Measurements from ENCODE around the gene ANXA11. TPM values are rescaled to one million over a fixed set of nuclear protein-coding genes. Genes with fewer than 3 reads are reported as not detected.

ANXA11 gene
- polyA plus RNA-seq, 1 experiment: 161 TPM

DNA sequence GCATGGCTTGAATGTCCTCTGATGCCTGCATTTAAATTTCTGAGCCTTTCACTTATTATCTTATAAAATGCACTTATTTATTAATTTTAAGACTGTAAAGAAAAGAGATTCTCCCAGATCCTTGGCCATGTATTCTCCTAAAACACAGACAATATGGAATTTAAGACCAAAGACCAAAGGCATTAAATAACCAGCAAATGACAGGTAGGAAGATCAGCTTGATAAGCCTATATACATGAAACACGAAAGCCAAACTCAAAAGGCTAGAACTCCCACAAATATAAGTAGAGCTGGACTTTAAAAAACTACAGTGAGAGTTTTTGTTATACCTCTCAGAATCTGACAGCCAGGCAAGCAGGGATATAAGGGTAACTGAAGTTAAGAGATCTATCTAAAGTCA, 5.1 kb downstream of the ANXA11 start:
- Histone ChIP-seq H3K9me3 (ENCODE audit: control insufficient read depth, insufficient read depth, low read length) (no peaks in the 10 kb centered on the region), H3K4me3 (ENCODE audit: low read depth, low read length) (no peak overlapping the region), H3K27ac (ENCODE audit: low read depth, low read length) (peak overlapping the region; percentile 11), H3K27me3 (ENCODE audit: control insufficient read depth, insufficient read depth, low read length) (no peaks in the 10 kb centered on the region)
- POLR2A ChIA-PET: interaction anchor here (1.3 kb wide), 1 partner anchor 16 kb away, joined by 4 read pairs; no protein-coding TSS in a partner anchor
- CTCF ChIA-PET: interaction anchor here (1.0 to 1.3 kb wide), 3 partner anchors 13 to 42 kb away, joined by 3 to 7 read pairs (median 3); no protein-coding TSS in a partner anchor
- DNase-seq (ENCODE audit: low read depth, low spot score): no peak
- TF ChIP-seq CTCF (IDR thresholded peaks at IDR 0.05; ENCODE audit: low read depth, low read length): no peak

- ChIA-PET CTCF (interaction anchor here (1.0 to 1.3 kb wide), 3 partner anchors 12 to 42 kb away, joined by 3 to 7 read pairs (median 3); no protein-coding TSS in a partner anchor), POLR2A (interaction anchor here (1.3 kb wide), 1 partner anchor 16 kb away, joined by 4 read pairs; no protein-coding TSS in a partner anchor)
- peak; percentile 31; the same call in 1 of the 2 replicates for TF ChIP-seq CTCF (IDR thresholded peaks at IDR 0.05; ENCODE audit: low read depth, low read length)
- no peak overlapping the region for H3K4me3 ChIP-seq (ENCODE audit: low read depth, low read length)
- H3K27me3 ChIP-seq (ENCODE audit: control insufficient read depth, insufficient read depth, low read length): no peaks in the 10 kb centered on the region
- no peaks in the 10 kb centered on the region for H3K9me3 ChIP-seq (ENCODE audit: control insufficient read depth, insufficient read depth, low read length)
- peak overlapping the region; percentile 11 for H3K27ac ChIP-seq (ENCODE audit: low read depth, low read length)
- no peak for DNase-seq (ENCODE audit: low read depth, low spot score)
Measured at GRCh38 chr10:80199828-80200227, 5.5 kb downstream of the ANXA11 start.

GRCh38 chr10:80197972-80198916, 7.1 kb downstream of the ANXA11 start:
- TF ChIP-seq CTCF (IDR thresholded peaks at IDR 0.05; ENCODE audit: low read depth, low read length): no peak
- no peaks in the 10 kb centered on the region for H3K27me3 ChIP-seq (ENCODE audit: control insufficient read depth, insufficient read depth, low read length)
- ChIA-PET POLR2A (no interaction called here), CTCF (interaction anchor here (0.6 kb wide), 1 partner anchor 55 kb away, joined by 4 read pairs; no protein-coding TSS in a partner anchor)
- no peak overlapping the region for H3K27ac ChIP-seq (ENCODE audit: low read depth, low read length)
- H3K9me3 ChIP-seq (ENCODE audit: control insufficient read depth, insufficient read depth, low read length): no peaks in the 10 kb centered on the region; the same call in 1 of the 2 replicates
- no peak for DNase-seq (ENCODE audit: low read depth, low spot score)
- no peak overlapping the region for H3K4me3 ChIP-seq (ENCODE audit: low read depth, low read length)

DNA sequence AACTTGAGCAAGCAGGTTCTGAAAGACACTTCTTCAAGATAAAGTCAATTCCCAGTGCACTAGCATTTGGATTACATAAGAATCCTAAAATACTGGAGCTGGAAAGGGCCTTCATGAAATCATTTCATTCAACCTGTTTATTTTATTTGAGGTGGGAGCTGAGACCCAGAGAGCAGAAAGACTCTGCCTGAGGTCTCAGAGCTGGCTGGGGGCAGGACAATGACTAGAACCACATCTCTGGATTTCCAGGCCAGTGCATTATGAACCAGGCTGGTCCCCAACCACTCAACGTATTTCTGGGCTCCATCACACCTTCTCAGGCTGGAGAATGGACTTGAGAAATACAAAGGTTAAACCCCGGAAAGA, 8.4 kb downstream of the ANXA11 start:
- DNase-seq (ENCODE audit: low read depth, low spot score): no peak
- H3K27me3 ChIP-seq (ENCODE audit: control insufficient read depth, insufficient read depth, low read length): no peaks in the 10 kb centered on the region
- TF ChIP-seq CTCF (IDR thresholded peaks at IDR 0.05; ENCODE audit: low read depth, low read length): no peak
- peaks cover 4% of the 10 kb centered on the region for H3K9me3 ChIP-seq (ENCODE audit: control insufficient read depth, insufficient read depth, low read length)
- H3K27ac ChIP-seq (ENCODE audit: low read depth, low read length): no peak overlapping the region
- ChIA-PET POLR2A (no interaction called here), CTCF (interaction anchor here (0.7 kb wide), 1 partner anchor 138 kb away, joined by 3 read pairs; no protein-coding TSS in a partner anchor)
- no peak overlapping the region for H3K4me3 ChIP-seq (ENCODE audit: low read depth, low read length)

Data from AG04450 (cell line).